Endothelial cell of umbilical vein (primary cell): ENCODE results near the gene NEDD4. TPM values are rescaled to one million over a fixed set of nuclear protein-coding genes. Genes with fewer than 3 reads are reported as not detected.
A peak's percentile ranks its signal among the peaks of the same experiment; 100 is the strongest.

ENCODE experiments used
- BruUV-seq: library from RNA; stranded (reverse); fragments of 400-500 nt; replicated peaks from 2 replicates; lab custom pipeline; 2021; lab: Mats Ljungman, UMichigan
- CTCF ChIA-PET: fragments of 300-600, 350-600 bp; sonication (Branson Sonifier 250); formaldehyde crosslinking; loops from one replicate; lab custom pipeline; 2021; ENCODE audit warnings: antibody characterized with exemption, inconsistent platforms; lab: Charles Lee
- POLR2A ChIA-PET: fragments of 300-600, 350-600 bp; sonication (Branson Sonifier 250); formaldehyde crosslinking; loops from one replicate; lab custom pipeline; 2021; ENCODE audit warnings: antibody characterized with exemption, inconsistent platforms; lab: Charles Lee
- DNase-seq: peaks from one replicate; pipeline ENCODE4 v3.0.0-alpha.2; 2011; ENCODE audit warnings: low read depth, low spot score
- FAIRE-seq: peaks from 2 replicates; lab custom pipeline; 2011; peaks lifted over from hg19 to GRCh38; lab: Jason Lieb, UNC
- H2AFZ ChIP-seq: 2 replicates; pipeline ENCODE4 v1.6.0; 2012; ENCODE audit warnings: low read depth, low read length, control low read depth, inconsistent platforms
- H3K27ac ChIP-seq: 2 replicates; pipeline ENCODE4 v1.5.1; 2011; ENCODE audit warnings: low read depth, mild to moderate bottlenecking, control low read depth, low read length, moderate library complexity; ENCODE audit not compliant: insufficient read depth
- H3K27me3 ChIP-seq, 2 experiments: 2 replicates each; pipeline versions ENCODE4 v1.6.0 to v1.6.1; 2011; ENCODE audit warnings: low read length in 2 of 2, mixed read lengths in 1 of 2; ENCODE audit not compliant: control insufficient read depth in 2 of 2, insufficient read depth in 2 of 2
- H3K36me3 ChIP-seq, 2 experiments: 2 replicates in 1 of 2; 3 replicates in 1 of 2; pipeline ENCODE4 v1.5.1; 2011; ENCODE audit warnings: low read length in 2 of 2, mild to moderate bottlenecking in 1 of 2, moderate library complexity in 1 of 2; ENCODE audit not compliant: control insufficient read depth in 2 of 2, insufficient read depth in 2 of 2; ENCODE audit errors: extremely low read depth in 1 of 2
- H3K4me1 ChIP-seq: 3 replicates; pipeline ENCODE4 v1.5.1; 2011; ENCODE audit warnings: mild to moderate bottlenecking, low read length; ENCODE audit not compliant: control insufficient read depth, insufficient read depth; ENCODE audit errors: extremely low read depth
- H3K4me2 ChIP-seq: 2 replicates; pipeline ENCODE4 v1.6.1; 2011; ENCODE audit warnings: low read length, control low read depth, mixed read lengths; ENCODE audit not compliant: insufficient read depth
- H3K4me3 ChIP-seq, 3 experiments: fragments of 200-600 bp in 1 of 3; sonication (generic), shearing (Covaris generic) in 1 of 3; replicated peaks in 1 of 3; 2 replicates each; pipeline ENCODE4 v1.5.1; 2011 to 2016; ENCODE audit warnings: control low read depth in 3 of 3, low read length in 3 of 3, mild to moderate bottlenecking in 2 of 3, inconsistent platforms in 1 of 3, low read depth in 1 of 3, moderate library complexity in 1 of 3; ENCODE audit not compliant: insufficient read depth in 1 of 3
- H3K79me2 ChIP-seq: 2 replicates; pipeline ENCODE4 v1.6.0; 2012; ENCODE audit warnings: low read length, inconsistent platforms; ENCODE audit not compliant: control insufficient read depth, insufficient read depth
- H3K9ac ChIP-seq: replicated peaks from 2 replicates; pipeline ENCODE3; 2011; ENCODE audit warnings: low read length, control low read depth; ENCODE audit not compliant: insufficient read depth; ENCODE audit errors: extremely low read depth
- H3K9me1 ChIP-seq: replicated peaks from 3 replicates; pipeline ENCODE4 v1.6.0; 2011; ENCODE audit warnings: mild to moderate bottlenecking, low read length; ENCODE audit not compliant: control insufficient read depth, insufficient read depth; ENCODE audit errors: extremely low read depth
- H3K9me3 ChIP-seq: replicated peaks from 2 replicates; pipeline ENCODE4 v1.5.1; 2012; ENCODE audit warnings: low read length, inconsistent platforms; ENCODE audit not compliant: control insufficient read depth, insufficient read depth
- H4K20me1 ChIP-seq: replicated peaks from 2 replicates; pipeline ENCODE3; 2011; ENCODE audit warnings: mild to moderate bottlenecking, low read length; ENCODE audit not compliant: control insufficient read depth, insufficient read depth; ENCODE audit errors: extremely low read depth
- EZH2 ChIP-seq: IDR thresholded peaks from 2 replicates; pipeline ENCODE4 v1.6.1; 2012; ENCODE audit warnings: borderline replicate concordance, low read depth, mild to moderate bottlenecking, moderate library complexity, low read length, inconsistent platforms; ENCODE audit not compliant: severe bottlenecking
- FOS ChIP-seq: IDR thresholded peaks from 2 replicates; pipeline ENCODE4 v1.6.1; 2011; ENCODE audit warnings: mild to moderate bottlenecking, low read length, moderate library complexity, borderline replicate concordance; ENCODE audit not compliant: insufficient read depth
- GATA2 ChIP-seq: IDR thresholded peaks from 2 replicates; pipeline ENCODE4 v1.7.0; 2011; ENCODE audit warnings: low read depth, mild to moderate bottlenecking, moderate library complexity, mixed read lengths, low read length; ENCODE audit not compliant: insufficient read length, insufficient read depth
- JUN ChIP-seq: IDR thresholded peaks from 2 replicates; pipeline ENCODE4 v1.6.1; 2011; ENCODE audit warnings: borderline replicate concordance, low read depth; ENCODE audit not compliant: insufficient read length, insufficient read depth
- MYC ChIP-seq: IDR thresholded peaks from one replicate; pipeline ENCODE4 v1.6.1; 2011; ENCODE audit warnings: mild to moderate bottlenecking, low read depth, low read length
- POLR2A ChIP-seq: IDR thresholded peaks from 2 replicates; pipeline ENCODE4 v1.6.1; 2012; ENCODE audit warnings: low read depth, mild to moderate bottlenecking, control low read depth, low read length
- POLR2AphosphoS5 ChIP-seq: IDR thresholded peaks from 2 replicates; pipeline ENCODE4 v1.6.1; 2012; ENCODE audit warnings: low read depth, mild to moderate bottlenecking, control low read depth, low read length, moderate library complexity; ENCODE audit not compliant: insufficient read depth
- dilution Hi-C: fragments of 300-500 bp; cut with MboI; formaldehyde crosslinking; loops from one replicate; pipeline ENCODE4 v1.15.0; 2019; ENCODE audit warnings: low sequenced_read_pairs; ENCODE audit not compliant: extremely low pct_ligation_motif_present
- intact Hi-C: fragments of 100-400 bp; cut with micrococcal nuclease; formaldehyde crosslinking; loops from one replicate; pipeline ENCODE4 v1.10.0; 2022
- polyA plus RNA-seq, 4 experiments: library from polyadenylated mRNA; depleted of rRNA in 3 of 4; stranded (reverse) in 3 of 4; unstranded in 1 of 4; fragments of >200 nt; gene quantifications; 2 replicates each; pipeline versions ENCODE4 v1.2.1 to v1.2.3, GENCODE V29; 2011 to 2012; ENCODE audit warnings: missing spikeins in 1 of 4
- total RNA-seq: library from RNA; stranded (reverse); gene quantifications from 2 replicates; pipeline ENCODE4 v1.2.3, GENCODE V29; 2021
- TF ChIP-seq, protein P1 (sequence below): IDR thresholded peaks from 2 replicates; pipeline ENCODE4 v1.6.1; 2011; ENCODE audit not compliant: insufficient read depth, insufficient read length
- TF ChIP-seq, protein P2 (sequence below), 2 donors: IDR thresholded peaks; 1 replicate in 1 of 2; 2 replicates in 1 of 2; pipeline ENCODE4 v1.5.1; 2011; ENCODE audit warnings: low read length in 2 of 2, mild to moderate bottlenecking in 2 of 2, moderate library complexity in 2 of 2, control low read depth in 1 of 2, inconsistent platforms in 1 of 2, low read depth in 1 of 2; ENCODE audit not compliant: insufficient read depth in 1 of 2; ENCODE audit errors: extremely low read depth in 1 of 2

The NEDD4 gene
- total and polyA plus RNA-seq, 2 donors (not counting 3 experiments of a cell fraction or from before 2014, with no cell fraction given) = 9.2 to 39.0 TPM

DNA sequence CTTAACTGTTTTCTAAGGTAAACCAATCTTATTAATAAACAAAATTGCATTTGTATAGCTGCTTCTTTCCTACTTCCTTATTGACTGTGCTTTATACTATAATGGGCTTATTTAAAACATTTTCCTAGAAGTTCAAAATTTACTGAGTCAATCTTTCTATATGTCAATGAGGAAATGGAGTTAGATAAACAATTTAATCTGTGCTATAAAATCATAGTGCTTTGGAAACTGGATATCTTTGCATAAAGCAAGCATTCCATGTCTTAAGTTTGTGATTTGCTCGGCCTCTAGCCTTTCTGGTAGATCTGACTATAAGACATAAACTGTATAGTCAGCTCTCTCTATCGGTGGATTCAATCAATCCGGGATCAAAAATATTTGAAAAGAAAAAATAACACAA, 99.6 kb downstream of the NEDD4 start:
- H3K4me2 ChIP-seq = peak overlapping the region; percentile 94
- FAIRE-seq (no peak), DNase-seq (peak; percentile 9)
- H3K27me3 ChIP-seq = no peaks in the 10 kb centered on the region
- TF ChIP-seq FOS (no peak), EZH2 (no peak), POLR2AphosphoS5 (no peak), POLR2A (no peak), JUN (no peak), GATA2 (no peak), MYC (no peak)
- TF ChIP-seq, protein P1, sequence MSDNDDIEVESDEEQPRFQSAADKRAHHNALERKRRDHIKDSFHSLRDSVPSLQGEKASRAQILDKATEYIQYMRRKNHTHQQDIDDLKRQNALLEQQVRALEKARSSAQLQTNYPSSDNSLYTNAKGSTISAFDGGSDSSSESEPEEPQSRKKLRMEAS = no peak
- TF ChIP-seq, protein P2, sequence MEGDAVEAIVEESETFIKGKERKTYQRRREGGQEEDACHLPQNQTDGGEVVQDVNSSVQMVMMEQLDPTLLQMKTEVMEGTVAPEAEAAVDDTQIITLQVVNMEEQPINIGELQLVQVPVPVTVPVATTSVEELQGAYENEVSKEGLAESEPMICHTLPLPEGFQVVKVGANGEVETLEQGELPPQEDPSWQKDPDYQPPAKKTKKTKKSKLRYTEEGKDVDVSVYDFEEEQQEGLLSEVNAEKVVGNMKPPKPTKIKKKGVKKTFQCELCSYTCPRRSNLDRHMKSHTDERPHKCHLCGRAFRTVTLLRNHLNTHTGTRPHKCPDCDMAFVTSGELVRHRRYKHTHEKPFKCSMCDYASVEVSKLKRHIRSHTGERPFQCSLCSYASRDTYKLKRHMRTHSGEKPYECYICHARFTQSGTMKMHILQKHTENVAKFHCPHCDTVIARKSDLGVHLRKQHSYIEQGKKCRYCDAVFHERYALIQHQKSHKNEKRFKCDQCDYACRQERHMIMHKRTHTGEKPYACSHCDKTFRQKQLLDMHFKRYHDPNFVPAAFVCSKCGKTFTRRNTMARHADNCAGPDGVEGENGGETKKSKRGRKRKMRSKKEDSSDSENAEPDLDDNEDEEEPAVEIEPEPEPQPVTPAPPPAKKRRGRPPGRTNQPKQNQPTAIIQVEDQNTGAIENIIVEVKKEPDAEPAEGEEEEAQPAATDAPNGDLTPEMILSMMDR (IDR thresholded peaks at IDR 0.05; ENCODE audit: extremely low read depth in 1 of 2, insufficient read depth in 1 of 2, low read depth in 1 of 2, low read length in 2 of 2) = no peak
- peaks cover 38% of the 10 kb centered on the region for H3K4me1 ChIP-seq
- intact Hi-C loops = no loop called here
- no peaks in the 10 kb centered on the region for H3K9me1 ChIP-seq
- BruUV-seq = no TSS peak
- CTCF ChIA-PET = interaction anchor here (0.7 to 3.0 kb wide), 4 partner anchors 7 to 100 kb away, joined by 3 to 10 read pairs (median 6); no protein-coding TSS in a partner anchor
- H3K4me3 ChIP-seq = peak overlapping the region in 1 of 3 experiments; percentile 56
- H4K20me1 ChIP-seq = no peaks in the 10 kb centered on the region
- peak overlapping the region; percentile 68 for H3K27ac ChIP-seq
- dilution Hi-C loops = no loop called here
- POLR2A ChIA-PET = no interaction called here
- no peak overlapping the region for H2AFZ ChIP-seq
- no peaks in the 10 kb centered on the region for H3K36me3 ChIP-seq
- H3K9ac ChIP-seq = peak overlapping the region; percentile 77
- no peaks in the 10 kb centered on the region for H3K9me3 ChIP-seq
- H3K79me2 ChIP-seq = no peaks in the 10 kb centered on the region
